Measurements from ENCODE around the gene MRGPRX1.

DNA sequence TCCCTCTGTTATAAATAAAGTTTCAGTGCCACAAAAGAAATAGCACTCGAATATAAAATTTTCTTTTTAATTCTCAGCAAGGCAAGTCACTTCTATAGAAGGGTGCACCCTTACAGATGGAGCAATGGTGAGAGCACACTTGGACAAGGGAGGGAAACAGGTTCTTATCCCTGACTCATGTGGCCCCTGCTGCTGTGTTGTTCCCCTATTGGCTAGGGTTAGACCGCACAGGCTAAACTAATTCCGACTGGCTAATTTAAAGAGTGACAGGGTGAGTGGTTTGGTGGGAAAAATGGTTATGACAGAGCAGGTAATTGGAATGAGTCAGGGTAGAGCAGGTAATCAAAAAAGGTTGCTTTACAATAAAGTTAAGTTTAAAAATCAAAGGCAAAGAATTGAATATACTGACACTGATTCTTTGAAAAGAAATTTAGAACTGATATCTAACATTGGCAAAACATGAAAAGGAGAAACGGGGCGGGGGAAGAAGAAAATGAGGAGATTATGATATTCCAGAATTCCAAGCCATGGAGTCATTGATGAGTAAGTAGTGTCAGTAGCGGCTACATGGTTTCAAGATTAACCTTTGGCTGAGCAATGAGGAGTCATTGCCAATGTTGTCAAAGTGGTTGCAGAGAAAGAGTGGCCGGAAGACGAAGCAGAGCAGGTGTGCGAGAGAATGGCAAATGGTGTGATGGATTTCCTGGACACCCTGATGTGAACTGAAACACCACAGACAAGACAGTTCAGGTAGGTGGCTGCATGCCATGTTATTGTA is 48.4 kb upstream of the MRGPRX1 start:
- TF ChIP-seq TAF1 (IDR thresholded peaks at IDR 0.05; ENCODE audit: borderline replicate concordance, insufficient read depth, low read length) (no peak), SIN3A (IDR thresholded peaks at IDR 0.05; ENCODE audit: borderline replicate concordance, insufficient read depth, low read length) (no peak), POLR2AphosphoS5 (IDR thresholded peaks at IDR 0.05; ENCODE audit: low read depth, low read length) (no peak), FOXP2 (optimal IDR thresholded peaks at IDR 0.05; ENCODE audit: borderline replicate concordance, extremely low read depth, extremely low read length, insufficient read depth) (no peak)
- TF ChIP-seq, protein P1, sequence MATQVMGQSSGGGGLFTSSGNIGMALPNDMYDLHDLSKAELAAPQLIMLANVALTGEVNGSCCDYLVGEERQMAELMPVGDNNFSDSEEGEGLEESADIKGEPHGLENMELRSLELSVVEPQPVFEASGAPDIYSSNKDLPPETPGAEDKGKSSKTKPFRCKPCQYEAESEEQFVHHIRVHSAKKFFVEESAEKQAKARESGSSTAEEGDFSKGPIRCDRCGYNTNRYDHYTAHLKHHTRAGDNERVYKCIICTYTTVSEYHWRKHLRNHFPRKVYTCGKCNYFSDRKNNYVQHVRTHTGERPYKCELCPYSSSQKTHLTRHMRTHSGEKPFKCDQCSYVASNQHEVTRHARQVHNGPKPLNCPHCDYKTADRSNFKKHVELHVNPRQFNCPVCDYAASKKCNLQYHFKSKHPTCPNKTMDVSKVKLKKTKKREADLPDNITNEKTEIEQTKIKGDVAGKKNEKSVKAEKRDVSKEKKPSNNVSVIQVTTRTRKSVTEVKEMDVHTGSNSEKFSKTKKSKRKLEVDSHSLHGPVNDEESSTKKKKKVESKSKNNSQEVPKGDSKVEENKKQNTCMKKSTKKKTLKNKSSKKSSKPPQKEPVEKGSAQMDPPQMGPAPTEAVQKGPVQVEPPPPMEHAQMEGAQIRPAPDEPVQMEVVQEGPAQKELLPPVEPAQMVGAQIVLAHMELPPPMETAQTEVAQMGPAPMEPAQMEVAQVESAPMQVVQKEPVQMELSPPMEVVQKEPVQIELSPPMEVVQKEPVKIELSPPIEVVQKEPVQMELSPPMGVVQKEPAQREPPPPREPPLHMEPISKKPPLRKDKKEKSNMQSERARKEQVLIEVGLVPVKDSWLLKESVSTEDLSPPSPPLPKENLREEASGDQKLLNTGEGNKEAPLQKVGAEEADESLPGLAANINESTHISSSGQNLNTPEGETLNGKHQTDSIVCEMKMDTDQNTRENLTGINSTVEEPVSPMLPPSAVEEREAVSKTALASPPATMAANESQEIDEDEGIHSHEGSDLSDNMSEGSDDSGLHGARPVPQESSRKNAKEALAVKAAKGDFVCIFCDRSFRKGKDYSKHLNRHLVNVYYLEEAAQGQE (IDR thresholded peaks at IDR 0.05; ENCODE audit: insufficient read depth in 1 of 2, low read depth in 2 of 2, low read length in 2 of 2) = no peak

Data from PFSK-1 (cell line).